Left lung (tissue), 10 donors: ENCODE results near the gene CEL. TPM values are rescaled to one million over a fixed set of nuclear protein-coding genes. Genes with fewer than 3 reads are reported as not detected.

Experiments used
- ATAC-seq: fragments of 200-7000 bp; cut with Tn5 transposase; one replicate; pipeline ENCODE4 v1.9.1; 2020; ENCODE audit warnings: moderate library complexity
- DNase-seq, 4 donors: peaks; one replicate each; pipeline ENCODE4 v3.0.0-alpha.2; 2013 to 2020
- H3K27ac ChIP-seq, 2 donors: fragments of 200-600 bp; sonication (generic) in 1 of 2; one replicate each; pipeline versions ENCODE4 v1.5.0 to v1.8.0; 2020 to 2021
- H3K27me3 ChIP-seq, 2 donors: fragments of 200-600 bp; sonication (generic) in 1 of 2; one replicate each; pipeline versions ENCODE4 v1.5.0 to v1.8.0; 2020 to 2021
- H3K36me3 ChIP-seq, 2 donors: fragments of 200-600 bp; sonication (generic) in 1 of 2; one replicate each; pipeline versions ENCODE4 v1.5.0 to v1.8.0; 2020 to 2021
- H3K4me1 ChIP-seq, 2 donors: fragments of 200-600 bp; one replicate each; pipeline ENCODE4 v1.8.0; 2021
- H3K4me3 ChIP-seq, 2 donors: fragments of 200-600 bp; sonication (generic) in 1 of 2; one replicate each; pipeline versions ENCODE4 v1.5.0 to v1.8.0; 2020 to 2021; ENCODE audit warnings: mild to moderate bottlenecking in 1 of 2
- H3K9me3 ChIP-seq, 2 donors: fragments of 200-600 bp; sonication (generic) in 1 of 2; one replicate each; pipeline versions ENCODE4 v1.5.0 to v1.8.0; 2020 to 2021
- CTCF ChIP-seq, 2 donors: fragments of 200-600 bp; sonication (generic) in 1 of 2; IDR thresholded peaks; one replicate each; pipeline versions ENCODE4 v1.5.0 to v1.8.0; 2021; ENCODE audit warnings: antibody characterized with exemption in 2 of 2
- intact Hi-C, 2 donors: fragments of 100-400 bp; cut with DNase I; formaldehyde crosslinking; loops; one replicate each; pipeline versions ENCODE4 v1.11.2 to v1.14.2; 2022
- polyA plus RNA-seq, 6 donors: library from polyadenylated mRNA; unstranded; fragments of 120-200 nt; gene quantifications; one replicate each; pipeline ENCODE4 v1.2.1, GENCODE V29; 2013; ENCODE audit not compliant: insufficient read length in 6 of 6
- total RNA-seq, 2 donors: library from RNA; stranded (reverse); fragmentation: NEBNext Ultra II Directional; extraction: Animal tissue kit (Norgen Biotek cat#: 25700); gene quantifications; one replicate each; pipeline ENCODE4 v1.2.1, GENCODE V29; 2021
- donor health status: DM: no; HTN: yes; CAD: no.
- donor health status: DM: no; HTN: no; CAD: no.

Gene CEL
- total and polyA plus RNA-seq, 8 donors = 0.47 to 2.6 (median 2.0) TPM

- no peaks in the 10 kb centered on the region for H3K36me3 ChIP-seq
- H3K27ac ChIP-seq = no peak overlapping the region
- no peaks in the 10 kb centered on the region for H3K4me1 ChIP-seq
- H3K9me3 ChIP-seq = no peaks in the 10 kb centered on the region
- ATAC-seq (no peak), DNase-seq (peak in 2 of 4 donors; percentile 22 to 52)
- no peaks in the 10 kb centered on the region for H3K27me3 ChIP-seq
- TF ChIP-seq CTCF (IDR thresholded peaks at IDR 0.05) = no peak
- intact Hi-C loops = no loop called here
- H3K4me3 ChIP-seq = no peak overlapping the region
Measured at GRCh38 chr9:133087429-133088145, 25.8 kb downstream of the CEL start.

DNA sequence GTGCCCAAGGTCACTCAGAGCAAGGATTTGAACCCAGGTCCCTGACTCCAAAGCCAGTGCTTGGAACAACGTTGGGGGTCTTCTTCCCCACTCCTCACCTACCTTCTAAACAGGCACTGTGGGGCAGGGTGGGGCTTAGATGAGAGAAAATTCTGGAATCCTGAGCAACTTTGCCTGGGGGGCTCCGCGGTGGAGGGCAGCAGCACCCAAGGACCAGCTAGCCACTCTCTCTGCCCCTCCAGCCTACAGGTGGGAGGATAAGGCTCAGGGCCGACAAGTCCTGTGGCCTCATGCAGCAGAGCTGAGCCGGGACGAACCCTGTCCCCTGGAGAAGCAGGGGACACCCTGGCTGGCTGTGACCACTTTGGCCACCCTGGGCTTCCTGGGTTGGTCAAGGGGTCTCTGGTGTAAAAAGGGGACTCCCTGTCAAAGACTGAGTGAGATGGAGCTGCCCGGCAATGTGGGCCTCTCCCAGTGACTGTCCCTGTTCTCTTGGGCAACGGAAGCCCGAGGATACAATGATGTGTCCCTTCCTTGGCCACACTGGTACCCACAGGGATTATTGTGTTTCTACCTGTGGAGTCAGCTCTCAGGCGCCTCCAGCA, 26.5 kb downstream of the CEL start:
- TF ChIP-seq CTCF (IDR thresholded peaks at IDR 0.05) = no peak

GRCh38 chr9:133088756-133089155, 27.0 kb downstream of the CEL start:
- ATAC-seq (no peak), DNase-seq (no peak)
- no peak for TF ChIP-seq CTCF (IDR thresholded peaks at IDR 0.05)
- Histone ChIP-seq H3K36me3 (no peaks in the 10 kb centered on the region), H3K9me3 (no peaks in the 10 kb centered on the region), H3K4me3 (no peak overlapping the region), H3K4me1 (no peaks in the 10 kb centered on the region), H3K27me3 (no peaks in the 10 kb centered on the region), H3K27ac (no peak overlapping the region)
- intact Hi-C loops = no loop called here

More for the DNA sequence above, 26.5 kb downstream of the CEL start:
- intact Hi-C loops = no loop called here
- no peaks in the 10 kb centered on the region for H3K36me3 ChIP-seq
- H3K4me3 ChIP-seq = no peak overlapping the region
- H3K9me3 ChIP-seq = no peaks in the 10 kb centered on the region
- ATAC-seq (no peak), DNase-seq (peak in 2 of 4 donors; percentile 18 to 51)
- no peaks in the 10 kb centered on the region for H3K4me1 ChIP-seq
- no peak overlapping the region for H3K27ac ChIP-seq
- no peaks in the 10 kb centered on the region for H3K27me3 ChIP-seq

DNA sequence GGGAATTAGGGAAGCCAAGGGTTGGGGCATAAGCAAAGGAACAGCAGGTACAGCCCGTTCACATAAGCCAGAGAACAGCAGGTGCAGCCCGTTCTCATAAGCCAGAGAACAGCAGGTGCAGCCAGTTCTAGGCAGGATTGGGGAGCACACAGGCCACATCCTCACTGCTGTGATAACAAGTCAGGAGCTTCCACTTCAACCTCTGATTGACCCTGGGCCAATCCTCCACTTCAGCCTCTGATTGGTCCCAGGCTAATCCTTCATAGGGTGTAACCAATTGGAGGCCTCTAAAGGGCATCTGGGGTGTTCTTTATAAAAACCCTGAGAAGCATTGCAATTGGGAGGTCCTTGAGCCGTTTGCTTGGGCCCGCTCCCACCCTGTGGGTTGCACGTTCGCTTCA, 27.5 kb downstream of the CEL start:
- Histone ChIP-seq H3K9me3 (no peaks in the 10 kb centered on the region), H3K27me3 (no peaks in the 10 kb centered on the region), H3K36me3 (no peaks in the 10 kb centered on the region), H3K27ac (no peak overlapping the region), H3K4me3 (no peak overlapping the region), H3K4me1 (no peaks in the 10 kb centered on the region)
- DNase-seq = no peak
- ATAC-seq = no peak
- TF ChIP-seq CTCF (IDR thresholded peaks at IDR 0.05) = no peak
- intact Hi-C loops = no loop called here

DNA sequence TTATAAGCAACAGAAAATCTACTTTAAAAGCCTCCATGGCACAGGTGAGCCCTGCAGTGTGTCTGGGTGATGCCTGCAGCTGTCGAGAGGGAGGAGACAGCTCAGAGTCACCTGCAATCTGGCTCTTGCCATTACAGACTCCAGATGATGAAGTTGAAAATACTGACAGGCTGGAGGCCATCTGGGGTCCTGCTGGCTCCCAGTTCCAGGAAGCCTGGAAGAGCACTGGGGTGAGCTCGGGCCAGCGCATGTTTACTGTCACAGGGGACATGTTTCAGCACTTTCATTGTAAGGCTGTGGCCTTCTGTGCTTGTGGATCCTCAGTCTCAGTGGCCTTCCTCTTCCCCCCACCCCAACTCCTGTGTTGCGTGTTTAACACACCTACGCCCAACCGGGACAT, 28.4 kb downstream of the CEL start:
- Histone ChIP-seq H3K27ac (no peak overlapping the region), H3K4me1 (no peaks in the 10 kb centered on the region), H3K9me3 (no peaks in the 10 kb centered on the region), H3K36me3 (no peaks in the 10 kb centered on the region), H3K27me3 (no peaks in the 10 kb centered on the region), H3K4me3 (no peak overlapping the region)
- peak in 1 of 4 donors; percentile 17 for DNase-seq
- intact Hi-C loops = no loop called here
- no peak for TF ChIP-seq CTCF (IDR thresholded peaks at IDR 0.05)
- no peak for ATAC-seq
